B cell (primary cell): ENCODE data around the gene KCNJ18. TPM values are rescaled to one million over a fixed set of nuclear protein-coding genes. Genes with fewer than 3 reads are reported as not detected.
"Not testable (repeated sequence)": the region's sequence is repeated elsewhere in the genome, so short reads cannot be mapped to it uniquely, and the experiment has no call there.

Source experiments
- ATAC-seq: fragments of 200-7000 bp; cut with Tn5 transposase; one replicate; pipeline ENCODE4 v1.10.0; 2021; ENCODE audit warnings: low read depth, mild to moderate bottlenecking, moderate number of reproducible peaks, moderate library complexity
- CTCF ChIA-PET: fragments of 350-600 bp; sonication (Branson Sonifier 250); formaldehyde crosslinking; loops from one replicate; lab custom pipeline; 2021; ENCODE audit warnings: antibody characterized with exemption, inconsistent platforms; lab: Charles Lee
- POLR2A ChIA-PET: fragments of 350-600 bp; sonication (Branson Sonifier 250); formaldehyde crosslinking; loops from one replicate; lab custom pipeline; 2021; ENCODE audit warnings: antibody characterized with exemption; lab: Charles Lee
- DNase-seq: peaks from one replicate; pipeline ENCODE4 v3.0.0; 2013
- H2AFZ ChIP-seq: 2 replicates; pipeline ENCODE4 v1.6.1; 2012; ENCODE audit warnings: mild to moderate bottlenecking, low read depth, low read length; ENCODE audit not compliant: insufficient read depth, poor library complexity, severe bottlenecking
- H3K27ac ChIP-seq, 2 donors: 1 replicate in 1 of 2; 2 replicates in 1 of 2; pipeline ENCODE4 v1.5.1; 2012 to 2013; ENCODE audit warnings: low read length in 2 of 2, mild to moderate bottlenecking in 2 of 2, moderate library complexity in 1 of 2
- H3K27me3 ChIP-seq, 4 experiments: fragments of 200-600 bp in 1 of 4; sonication (generic) in 1 of 4; replicated peaks in 1 of 4; 1 replicate in 2 of 4; 2 replicates in 2 of 4; pipeline versions ENCODE4 v1.6.1 to v1.7.0; 2013 to 2016; ENCODE audit warnings: low read length in 3 of 4, mild to moderate bottlenecking in 2 of 4, mixed read lengths in 1 of 4, moderate library complexity in 1 of 4; ENCODE audit not compliant: insufficient read depth in 4 of 4, control insufficient read depth in 3 of 4; ENCODE audit errors: control extremely low read depth in 1 of 4
- H3K36me3 ChIP-seq, 2 experiments: replicated peaks in 1 of 2; 1 replicate in 1 of 2; 2 replicates in 1 of 2; pipeline versions ENCODE4 v1.6.1 to v1.7.1; 2013; ENCODE audit warnings: low read length in 1 of 2; ENCODE audit not compliant: insufficient read depth in 2 of 2, control insufficient read depth in 1 of 2; ENCODE audit errors: control extremely low read depth in 1 of 2, extremely low read depth in 1 of 2
- H3K4me1 ChIP-seq, 2 donors: fragments of 200-600 bp in 1 of 2; sonication (generic) in 1 of 2; 1 replicate in 1 of 2; 2 replicates in 1 of 2; pipeline versions ENCODE4 v1.5.1 to v1.6.1; 2013 to 2017; ENCODE audit warnings: low read length in 2 of 2; ENCODE audit not compliant: control insufficient read depth in 2 of 2, insufficient read depth in 2 of 2
- H3K4me2 ChIP-seq: replicated peaks from 2 replicates; pipeline ENCODE3; 2012; ENCODE audit warnings: mild to moderate bottlenecking, low read depth, low read length; ENCODE audit not compliant: poor library complexity, severe bottlenecking
- H3K4me3 ChIP-seq, 5 experiments: fragments of 200-600 bp in 1 of 5; sonication (generic) in 1 of 5; 1 replicate in 3 of 5; 2 replicates in 2 of 5; pipeline versions ENCODE4 v1.5.1 to v1.7.0; 2011 to 2016; ENCODE audit warnings: low read length in 4 of 5, mild to moderate bottlenecking in 4 of 5, low read depth in 2 of 5, control low read depth in 1 of 5, moderate library complexity in 1 of 5; ENCODE audit not compliant: insufficient read depth in 1 of 5; ENCODE audit errors: control extremely low read depth in 1 of 5, extremely low read depth in 1 of 5
- H3K79me2 ChIP-seq: fragments of 200-600 bp; sonication (generic); one replicate; pipeline ENCODE4 v1.6.0; 2016; ENCODE audit warnings: low read length; ENCODE audit not compliant: control insufficient read depth, insufficient read depth
- H3K9ac ChIP-seq: fragments of 200-600 bp; sonication (generic); 2 replicates; pipeline ENCODE4 v1.6.1; 2017; ENCODE audit warnings: mild to moderate bottlenecking, low read length, moderate library complexity
- H3K9me3 ChIP-seq, 3 donors: one replicate each; pipeline versions ENCODE4 v1.6.1 to v1.7.1; 2013; ENCODE audit warnings: low read length in 2 of 3; ENCODE audit not compliant: control insufficient read depth in 2 of 3, insufficient read depth in 1 of 3; ENCODE audit errors: control extremely low read depth in 1 of 3
- H4K20me1 ChIP-seq: 2 replicates; pipeline ENCODE4 v1.6.0; 2012; ENCODE audit warnings: mild to moderate bottlenecking, low read length; ENCODE audit not compliant: insufficient read depth, control insufficient read depth, poor library complexity, severe bottlenecking
- H3K27ac Mint-ChIP-seq: one replicate; pipeline ENCODE4 v1.8.0; 2021; ENCODE audit warnings: mixed read lengths
- H3K27me3 Mint-ChIP-seq: one replicate; pipeline ENCODE4 v1.8.0; 2021; ENCODE audit warnings: mixed read lengths
- H3K4me1 Mint-ChIP-seq: one replicate; pipeline ENCODE4 v1.8.0; 2021; ENCODE audit warnings: mixed read lengths
- H3K4me3 Mint-ChIP-seq: one replicate; pipeline ENCODE4 v1.8.0; 2021; ENCODE audit warnings: mixed read lengths
- H3K9me3 Mint-ChIP-seq: one replicate; pipeline ENCODE4 v1.8.0; 2022; ENCODE audit warnings: mixed read lengths; ENCODE audit not compliant: insufficient read depth
- WGBS: methylation state at CpG from one replicate; pipeline ENCODE4 v1.1.5; 2013; ENCODE audit warnings: missing lambda C conversion rate; ENCODE audit not compliant: insufficient coverage; 5-methylcytosine and 5-hydroxymethylcytosine counted together
- intact Hi-C: fragments of 100-400 bp; cut with micrococcal nuclease; formaldehyde crosslinking; loops from one replicate; pipeline ENCODE4 v1.10.0; 2022
- polyA plus RNA-seq: library from polyadenylated mRNA; depleted of rRNA; stranded (reverse); fragments of >200 nt; gene quantifications from 2 replicates; pipeline ENCODE4 v1.2.3, GENCODE V29; 2012
- total RNA-seq, 2 donors: library from RNA; stranded (reverse); fragments of 120-200 nt in 1 of 2; gene quantifications; 1 replicate in 1 of 2; 2 replicates in 1 of 2; pipeline versions ENCODE4 v1.2.3 to v1.2.4, GENCODE V29; 2013 to 2022

The KCNJ18 gene
- total and polyA plus RNA-seq, 2 donors (not counting 1 experiment from before 2014, with no cell fraction given) = not detected

DNA sequence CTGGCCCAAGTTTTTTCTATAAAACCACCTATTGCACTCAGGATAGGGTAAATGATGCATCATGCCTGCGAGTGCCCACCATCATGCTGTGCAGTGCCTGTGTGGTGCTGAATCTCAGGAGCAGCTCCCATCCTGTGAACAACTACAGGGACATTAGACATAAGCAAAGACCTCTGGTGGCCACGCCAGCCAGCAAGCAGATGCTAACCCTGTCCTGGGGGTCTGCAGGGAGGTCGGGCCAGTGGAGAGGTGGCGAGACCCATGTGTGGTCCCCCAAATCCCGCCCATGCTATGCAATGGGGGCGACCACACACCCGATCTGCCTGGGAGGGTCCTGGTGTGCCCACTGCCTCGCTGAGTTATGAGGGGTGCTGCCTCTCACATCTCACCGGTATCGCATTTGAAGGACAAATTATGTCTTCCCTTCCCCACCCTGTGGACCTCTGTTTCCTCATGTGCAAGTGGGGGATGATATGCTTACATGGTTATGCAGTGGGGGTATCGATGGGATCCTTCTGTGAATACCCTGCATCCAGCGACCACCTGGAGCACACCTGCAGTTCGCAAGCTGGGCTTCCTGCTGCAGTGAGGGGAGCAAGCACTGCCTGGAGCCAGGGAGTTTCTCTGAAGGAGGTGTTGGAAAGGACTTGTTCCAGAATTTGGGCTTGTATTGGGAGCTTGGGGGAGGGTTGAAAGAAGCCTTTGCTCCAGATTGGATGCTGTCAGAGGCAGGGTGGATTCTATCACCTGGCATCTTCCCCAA is 23.4 kb upstream of the KCNJ18 start:
- H3K9me3 Mint-ChIP-seq, DNase-seq, H3K79me2 ChIP-seq, H3K4me3 ChIP-seq, H3K9ac ChIP-seq, H3K27me3 Mint-ChIP-seq, H3K27ac Mint-ChIP-seq, H4K20me1 ChIP-seq, ATAC-seq, intact Hi-C loops, H3K27me3 ChIP-seq, H3K4me2 ChIP-seq, H3K27ac ChIP-seq, H3K4me3 Mint-ChIP-seq, H2AFZ ChIP-seq, POLR2A ChIA-PET, CTCF ChIA-PET, H3K4me1 ChIP-seq, H3K4me1 Mint-ChIP-seq, H3K36me3 ChIP-seq: not testable (repeated sequence)
- peaks cover 0 to 20% (median 2%) of the 10 kb centered on the region in 3 donors for H3K9me3 ChIP-seq
- 94% methylated on average over 7 of the region's 13 CpGs for WGBS

DNA sequence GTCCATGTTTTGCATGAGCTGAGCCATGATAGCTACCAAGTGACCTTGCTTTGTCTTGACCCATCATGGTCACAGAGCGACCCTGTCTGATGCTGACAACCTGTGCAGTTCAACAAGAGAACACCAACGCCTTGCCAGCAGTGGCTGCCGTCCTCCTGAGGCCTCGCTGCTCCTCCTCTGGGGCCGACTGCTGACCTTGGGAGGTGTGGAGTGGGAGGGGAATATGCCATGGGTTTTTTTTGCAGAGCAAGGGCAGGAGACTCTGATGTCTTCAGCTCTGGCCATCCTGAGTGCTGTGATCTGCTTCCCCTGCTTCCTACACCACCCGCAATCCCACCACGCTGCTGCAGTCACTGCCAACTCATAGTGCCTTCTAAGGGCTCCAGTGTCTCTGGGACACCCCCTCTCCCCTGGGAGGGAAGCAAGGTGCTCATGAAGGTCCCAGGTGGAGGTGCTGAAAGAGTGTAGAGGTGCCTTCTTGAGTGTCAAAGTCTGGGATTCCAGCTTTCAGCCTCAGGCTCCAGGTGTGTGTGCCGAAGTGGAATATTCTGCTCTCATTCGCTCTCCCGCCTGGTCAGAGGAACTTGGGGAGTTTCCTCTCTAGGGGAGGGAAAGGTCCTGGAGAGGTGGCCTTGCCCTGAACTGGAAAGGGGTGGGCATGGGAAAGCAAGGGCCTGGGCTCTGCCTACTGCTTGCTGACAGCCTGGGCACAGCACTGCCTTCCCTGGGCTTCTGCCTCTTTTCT is 22.5 kb upstream of the KCNJ18 start:
- H3K27ac ChIP-seq, H2AFZ ChIP-seq, H3K27ac Mint-ChIP-seq, intact Hi-C loops, H3K4me2 ChIP-seq, H4K20me1 ChIP-seq, H3K27me3 ChIP-seq, H3K36me3 ChIP-seq, H3K4me1 Mint-ChIP-seq, ATAC-seq, H3K27me3 Mint-ChIP-seq, H3K4me3 ChIP-seq, H3K9me3 Mint-ChIP-seq, H3K4me1 ChIP-seq, POLR2A ChIA-PET, H3K9ac ChIP-seq, H3K4me3 Mint-ChIP-seq, DNase-seq, H3K79me2 ChIP-seq, CTCF ChIA-PET: not testable (repeated sequence)
- H3K9me3 ChIP-seq = peaks cover 0 to 29% (median 2%) of the 10 kb centered on the region in 3 donors
- 92% methylated on average over 8 of the region's 10 CpGs for WGBS

DNA sequence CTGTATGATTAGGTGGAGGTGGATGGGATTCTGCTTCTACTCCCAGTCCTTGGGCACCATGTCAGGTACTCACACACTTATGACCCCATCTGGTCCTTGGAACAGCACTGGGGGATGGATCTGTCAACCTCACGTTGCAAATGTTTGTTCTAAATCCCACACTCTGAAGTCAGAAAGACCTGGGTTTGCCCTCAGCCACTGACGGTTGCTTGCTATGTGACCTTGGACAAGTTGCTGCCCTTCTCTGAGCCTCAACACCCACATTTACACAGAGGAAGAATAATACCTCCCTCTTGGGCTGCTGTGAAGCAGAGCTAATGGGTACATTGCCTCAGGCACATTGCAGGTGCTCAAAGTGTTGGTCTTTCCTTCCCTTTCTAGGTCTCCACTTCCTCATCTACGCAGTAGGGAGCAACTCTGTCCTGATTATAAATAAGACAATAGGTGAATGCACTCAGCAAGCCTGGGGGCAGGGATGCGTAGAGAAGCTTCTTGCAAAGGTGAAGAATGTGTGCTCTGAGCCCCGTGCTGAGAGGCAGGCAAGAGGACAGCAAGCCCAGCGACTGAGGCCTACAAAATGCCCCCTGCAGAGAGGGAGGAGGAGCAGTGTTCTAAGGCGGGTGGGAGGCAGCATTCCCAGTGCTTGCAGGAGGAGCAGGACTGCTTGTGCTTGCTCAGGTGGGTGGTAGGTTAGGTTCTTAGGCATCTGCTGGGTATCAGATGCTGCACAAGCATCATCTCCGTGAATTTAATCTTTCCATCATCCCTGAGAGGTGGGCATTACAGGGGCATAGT is 21.8 kb upstream of the KCNJ18 start:
- H3K79me2 ChIP-seq, intact Hi-C loops, H3K27ac ChIP-seq, ATAC-seq, H3K27me3 Mint-ChIP-seq, H3K4me1 ChIP-seq, CTCF ChIA-PET, H3K4me1 Mint-ChIP-seq, H3K9ac ChIP-seq, H3K36me3 ChIP-seq, POLR2A ChIA-PET, H3K4me2 ChIP-seq, H3K9me3 Mint-ChIP-seq, H2AFZ ChIP-seq, DNase-seq, H4K20me1 ChIP-seq, H3K27me3 ChIP-seq, H3K4me3 ChIP-seq, H3K27ac Mint-ChIP-seq, H3K4me3 Mint-ChIP-seq: not testable (repeated sequence)
- WGBS = 62% methylated on average over 6 of the region's 8 CpGs
- H3K9me3 ChIP-seq = peaks cover 0 to 35% (median 2%) of the 10 kb centered on the region in 3 donors
